Vagina (tissue), 2 donors: ENCODE results near the gene PROS1.

Experiments
- POLR2A ChIP-seq, 2 donors: fragments of 450-650 bp; IDR thresholded peaks; one replicate each; pipeline ENCODE4 v1.6.1; 2017; ENCODE audit warnings: antibody characterized with exemption in 2 of 2, mild to moderate bottlenecking in 2 of 2, moderate library complexity in 2 of 2
- TF ChIP-seq, protein P1 (sequence below), 3 experiments: fragments of 450-650 bp in 2 of 3; fragments of 200-600 bp in 1 of 3; sonication (generic) in 1 of 3; IDR thresholded peaks; one replicate each; pipeline ENCODE4 v1.5.1; 2017 to 2019; ENCODE audit warnings: antibody characterized with exemption in 3 of 3, mild to moderate bottlenecking in 2 of 3, moderate library complexity in 2 of 3

DNA sequence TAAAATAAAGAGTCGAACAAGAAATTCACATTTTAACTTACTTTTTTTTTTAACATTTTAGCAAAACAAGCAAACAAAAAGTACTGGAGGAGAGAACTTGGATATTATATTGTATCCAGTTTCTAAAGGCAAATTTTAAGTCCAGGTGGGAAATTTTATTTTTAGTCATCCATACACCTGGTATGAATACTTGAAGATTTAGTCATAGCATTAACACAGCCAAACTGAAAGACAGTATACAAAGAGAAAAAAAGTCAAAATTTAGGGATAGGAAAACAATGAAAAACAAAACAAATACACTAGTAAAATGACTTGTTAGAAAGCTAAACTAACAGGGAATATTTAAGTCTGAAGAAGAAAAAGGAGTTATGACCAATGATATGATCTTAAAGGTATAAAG lies 69.1 kb downstream of the PROS1 start:
- TF ChIP-seq, protein P1, sequence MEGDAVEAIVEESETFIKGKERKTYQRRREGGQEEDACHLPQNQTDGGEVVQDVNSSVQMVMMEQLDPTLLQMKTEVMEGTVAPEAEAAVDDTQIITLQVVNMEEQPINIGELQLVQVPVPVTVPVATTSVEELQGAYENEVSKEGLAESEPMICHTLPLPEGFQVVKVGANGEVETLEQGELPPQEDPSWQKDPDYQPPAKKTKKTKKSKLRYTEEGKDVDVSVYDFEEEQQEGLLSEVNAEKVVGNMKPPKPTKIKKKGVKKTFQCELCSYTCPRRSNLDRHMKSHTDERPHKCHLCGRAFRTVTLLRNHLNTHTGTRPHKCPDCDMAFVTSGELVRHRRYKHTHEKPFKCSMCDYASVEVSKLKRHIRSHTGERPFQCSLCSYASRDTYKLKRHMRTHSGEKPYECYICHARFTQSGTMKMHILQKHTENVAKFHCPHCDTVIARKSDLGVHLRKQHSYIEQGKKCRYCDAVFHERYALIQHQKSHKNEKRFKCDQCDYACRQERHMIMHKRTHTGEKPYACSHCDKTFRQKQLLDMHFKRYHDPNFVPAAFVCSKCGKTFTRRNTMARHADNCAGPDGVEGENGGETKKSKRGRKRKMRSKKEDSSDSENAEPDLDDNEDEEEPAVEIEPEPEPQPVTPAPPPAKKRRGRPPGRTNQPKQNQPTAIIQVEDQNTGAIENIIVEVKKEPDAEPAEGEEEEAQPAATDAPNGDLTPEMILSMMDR (IDR thresholded peaks at IDR 0.05): no peak
- TF ChIP-seq POLR2A (IDR thresholded peaks at IDR 0.05): no peak
